HG03064 (cell line): Measurements from ENCODE around the gene GUCY2D.
"Not testable (repeated sequence)": the region's sequence is repeated elsewhere in the genome, so short reads cannot be mapped to it uniquely, and the experiment has no call there.

Experiments
- ATAC-seq: cut with Tn5 transposase; IDR thresholded peaks from one replicate; pipeline ENCODE4 v1.9.1; 2021; ENCODE audit warnings: low read depth; ENCODE audit not compliant: unreplicated experiment

GUCY2D gene

DNA sequence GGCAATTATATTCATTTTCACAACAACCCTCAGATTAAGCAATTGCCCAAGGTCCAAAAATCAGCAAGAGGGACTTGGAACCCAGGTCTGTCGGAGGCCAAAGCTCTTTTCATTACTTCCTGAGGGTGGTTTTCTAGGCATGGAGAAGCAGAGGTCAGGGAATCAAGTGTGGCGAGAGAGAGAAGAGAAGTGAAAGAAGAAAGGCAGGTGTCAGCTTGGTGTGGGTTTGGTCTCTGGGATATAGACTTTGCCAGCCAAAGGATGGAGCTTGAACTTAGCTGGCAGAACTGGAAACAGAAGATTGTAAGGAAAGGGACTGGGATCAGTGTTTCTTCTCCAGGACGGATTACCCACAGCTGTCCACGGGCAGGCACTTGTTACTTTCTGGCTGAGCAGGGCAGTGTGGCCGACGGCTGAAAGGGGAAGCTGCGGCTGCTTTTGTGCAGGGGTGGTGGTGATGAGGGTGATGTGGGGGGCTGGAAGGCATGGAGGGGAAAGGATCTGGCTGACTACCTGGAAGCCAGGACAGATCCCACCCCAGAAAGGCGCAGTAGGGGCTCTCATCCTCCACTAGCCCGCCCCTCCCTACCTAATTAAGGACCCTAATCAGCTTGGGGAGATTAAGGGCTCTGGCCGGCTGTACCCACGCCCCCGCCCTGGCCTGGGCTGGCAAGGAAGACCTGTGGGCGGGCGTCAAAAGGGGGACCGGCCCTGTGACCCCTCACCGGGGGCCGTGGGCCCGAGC lies at the start of gene GUCY2D:
GUCY2D (plus strand) TSS at position 640 of the 745 bp plus-strand sequence. CDS start 433 bp downstream, outside the sequence.
- ATAC-seq: no peak

- ATAC-seq: not testable (repeated sequence)
These were observed 49.1 kb upstream of the GUCY2D start for GRCh38 chr17:7953266-7953665.

GRCh38 chr17:7955414-7956227 lies 46.8 kb upstream of the GUCY2D start:
- no peak for ATAC-seq

DNA sequence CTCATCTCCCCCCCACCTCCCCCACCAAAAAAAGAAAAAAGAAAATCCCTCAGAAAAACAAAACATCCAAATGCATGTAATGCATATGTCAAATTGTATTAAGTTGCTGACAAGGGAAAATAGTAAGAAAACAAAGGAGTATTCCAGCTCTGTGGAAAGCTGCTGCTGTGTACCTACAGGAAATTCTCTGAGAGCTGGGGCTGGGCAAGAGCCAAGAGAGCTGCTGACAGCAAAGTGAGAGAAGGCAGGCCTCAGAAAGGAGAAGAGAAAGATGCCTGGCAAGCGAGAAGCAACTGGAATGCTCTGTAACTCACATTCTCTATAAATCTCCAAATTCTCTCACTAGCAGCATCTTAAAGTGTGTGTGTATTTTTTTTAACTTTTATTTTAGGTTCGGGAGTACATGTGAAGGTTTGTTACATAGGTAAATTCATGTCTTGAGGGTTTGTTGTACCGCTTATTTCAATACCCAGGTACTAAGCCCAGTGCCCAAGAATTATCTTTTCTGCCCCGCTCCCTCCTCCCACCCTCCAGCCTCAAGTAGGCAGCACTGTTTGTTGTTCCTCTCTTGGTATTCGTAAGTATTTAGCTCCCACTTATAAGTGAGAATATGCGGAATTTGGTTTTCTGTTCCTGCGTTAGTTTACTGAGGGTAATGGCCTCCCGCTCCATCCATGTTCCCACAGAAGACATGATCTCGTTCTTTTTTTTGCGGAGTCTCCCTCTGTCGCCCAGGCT lies 46.0 kb upstream of the GUCY2D start:
- ATAC-seq: no peak

- ATAC-seq: no peak
These were observed 42.7 kb upstream of the GUCY2D start for GRCh38 chr17:7959503-7960253.

DNA sequence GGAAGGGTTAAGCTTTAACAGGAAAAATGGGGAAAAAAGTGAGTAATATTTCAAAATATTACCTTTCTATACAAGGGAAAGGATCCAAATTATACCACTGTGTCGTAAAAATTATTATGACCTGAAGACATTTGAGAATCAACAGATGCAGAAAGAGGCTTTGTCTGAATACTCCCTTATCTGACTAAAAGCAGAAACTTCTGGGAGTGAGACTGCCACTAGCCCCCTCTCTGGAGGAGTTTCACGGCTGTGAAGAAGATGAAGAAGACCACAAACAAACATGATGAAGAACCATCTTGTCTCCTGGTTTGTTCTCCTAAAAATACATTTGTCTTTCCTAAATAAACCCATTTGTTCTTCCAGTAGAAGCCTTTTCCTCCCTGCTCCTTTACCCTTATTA lies 41.0 kb upstream of the GUCY2D start:
- ATAC-seq: no peak

GRCh38 chr17:7967751-7968150 lies 34.7 kb upstream of the GUCY2D start:
- ATAC-seq: no peak

DNA sequence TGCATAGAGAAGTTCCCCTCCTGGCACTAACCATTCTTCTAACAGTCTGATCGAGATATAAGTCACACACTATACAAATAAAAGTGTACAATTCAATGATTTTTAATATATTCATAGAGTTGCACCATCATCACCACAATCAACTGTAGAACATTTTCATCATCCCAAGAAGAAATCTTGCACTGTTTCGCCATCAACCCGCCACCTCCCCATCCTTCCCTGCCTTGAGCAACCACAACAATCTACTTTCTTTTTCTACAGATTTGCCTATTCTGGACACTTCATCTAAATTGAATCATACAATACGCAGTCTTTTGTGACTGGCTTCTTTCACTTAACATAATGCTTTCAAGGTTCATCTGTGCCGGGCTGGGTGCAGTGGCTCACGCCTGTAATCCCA lies 33.0 kb upstream of the GUCY2D start:
- ATAC-seq: no peak

DNA sequence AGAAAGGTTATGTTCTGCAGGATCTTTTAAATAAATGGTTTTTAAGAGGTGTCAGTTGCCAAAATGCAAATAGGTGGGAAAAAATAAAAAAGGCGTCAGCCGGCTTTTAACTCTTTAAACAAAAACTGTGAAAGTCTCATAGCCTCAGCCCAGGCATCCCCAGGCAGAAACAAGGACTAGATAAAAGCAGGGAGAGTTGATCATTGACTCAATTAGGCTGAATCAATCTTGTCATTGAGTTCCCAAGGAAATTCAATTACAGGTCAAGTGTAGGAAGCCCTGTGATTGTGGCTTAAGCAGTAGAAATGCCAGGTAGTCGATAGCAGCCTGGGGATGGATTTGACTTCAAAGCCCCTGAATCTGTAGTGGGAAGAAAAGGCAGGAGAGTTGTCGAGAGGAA lies 30.8 kb upstream of the GUCY2D start:
- no peak for ATAC-seq

DNA sequence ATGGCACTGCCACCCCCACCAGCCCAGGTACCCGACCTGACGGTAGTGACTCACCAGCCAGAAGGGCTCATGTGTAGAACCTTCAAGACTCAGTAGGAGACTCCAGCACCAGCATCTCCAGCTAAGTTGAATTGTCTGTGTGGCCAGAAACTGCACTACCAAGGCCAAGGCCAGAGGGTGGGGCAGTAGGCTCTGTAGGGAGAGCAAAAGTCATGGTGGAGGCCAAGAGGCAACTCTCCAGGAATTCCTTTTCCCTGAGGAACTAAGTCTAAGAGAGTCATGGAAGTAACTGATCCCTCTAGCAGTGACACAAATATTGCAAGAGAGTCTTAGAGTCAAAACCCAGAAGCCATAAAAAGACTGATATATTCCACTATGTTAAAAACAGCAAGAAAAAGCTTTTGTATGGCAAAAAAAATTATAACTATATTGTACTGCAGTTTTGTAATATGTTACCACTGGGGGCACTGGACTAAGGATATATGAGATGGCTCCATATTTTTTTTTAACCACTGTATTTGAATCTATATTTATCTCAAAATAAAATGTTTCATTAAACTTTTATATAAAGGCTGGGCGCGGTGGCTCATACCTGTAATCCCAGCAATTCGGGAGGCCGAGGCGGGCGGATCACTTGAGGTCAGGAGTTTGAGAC lies 30.2 kb upstream of the GUCY2D start:
- ATAC-seq: no peak

- no peak for ATAC-seq
These were observed 27.7 kb upstream of the GUCY2D start for GRCh38 chr17:7974638-7975131.

DNA sequence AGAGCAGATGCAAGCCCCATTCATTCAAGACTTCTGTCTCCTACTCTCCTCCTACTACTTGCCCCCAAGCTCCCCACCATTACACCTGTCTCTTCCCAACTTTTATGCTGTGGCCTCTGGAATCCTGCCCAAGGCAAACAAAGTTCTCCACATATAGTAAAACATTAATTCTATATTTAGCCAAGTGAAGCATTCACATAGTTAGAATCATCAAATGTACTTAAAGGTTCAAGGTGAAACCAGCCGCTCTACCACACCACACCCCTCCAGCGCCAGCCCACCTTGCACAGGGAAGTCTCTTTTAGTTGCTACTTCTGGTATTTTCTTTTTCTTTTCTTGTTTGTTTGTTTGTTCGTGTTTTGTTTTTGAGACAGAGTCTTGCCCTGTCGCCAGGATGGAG lies 25.4 kb upstream of the GUCY2D start:
- no peak for ATAC-seq

DNA sequence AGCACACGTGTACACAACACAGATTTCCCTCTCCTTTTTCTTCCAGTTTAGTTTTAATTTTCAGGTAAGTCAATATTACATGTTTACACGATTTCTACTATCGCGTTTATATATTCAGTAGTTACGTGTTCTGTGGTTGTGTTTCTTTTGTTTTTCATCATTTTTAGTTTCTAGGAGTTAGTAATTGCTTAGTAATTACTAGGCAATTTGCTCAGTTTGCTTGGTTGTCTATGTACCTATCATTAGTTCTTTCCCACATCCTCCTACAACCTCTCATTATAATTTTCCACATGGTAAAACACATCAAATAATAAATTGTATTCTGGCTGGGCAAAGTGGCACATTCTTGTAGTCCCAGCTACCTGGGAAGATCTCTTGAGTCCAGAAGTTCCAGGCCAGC lies 24.6 kb upstream of the GUCY2D start:
- no peak for ATAC-seq

GRCh38 chr17:7982173-7982572 lies 20.2 kb upstream of the GUCY2D start:
- no peak for ATAC-seq

DNA sequence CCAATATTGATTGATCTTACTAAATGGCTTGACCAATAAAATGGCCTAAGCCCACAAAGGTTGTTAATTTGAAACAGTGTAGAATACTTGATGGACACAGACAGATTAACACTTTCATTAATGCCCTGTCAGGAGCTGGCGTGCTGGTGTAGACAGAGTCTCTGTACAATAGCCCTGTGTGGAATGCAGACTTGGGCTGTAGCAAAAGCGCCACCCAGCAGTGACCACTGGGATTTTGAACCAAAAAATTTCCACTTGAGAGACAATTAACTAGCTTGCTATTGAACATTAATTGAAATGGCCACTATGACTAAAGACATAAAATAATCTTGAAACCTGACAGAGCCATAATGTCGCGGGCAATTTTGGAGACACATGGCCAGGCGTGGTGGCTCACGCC lies 19.7 kb upstream of the GUCY2D start:
- ATAC-seq: no peak

DNA sequence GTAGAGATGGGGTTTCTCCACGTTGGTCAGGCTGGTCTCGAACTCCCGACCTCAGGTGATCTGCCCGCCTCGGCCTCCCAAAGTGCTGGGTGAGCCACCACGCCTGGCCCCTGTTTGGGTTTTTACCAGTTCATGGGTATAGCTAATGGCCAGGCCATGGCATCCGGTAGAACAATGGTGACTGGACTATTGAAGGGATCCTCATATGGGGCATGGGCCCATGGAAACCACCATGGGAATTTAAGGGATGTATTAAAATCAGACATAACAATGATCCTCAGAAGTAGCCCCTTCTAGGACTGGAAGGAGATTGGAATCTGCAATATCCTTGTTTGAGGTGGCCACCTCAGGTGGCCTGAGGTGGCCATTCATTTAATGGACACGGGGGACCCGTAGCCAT lies 17.5 kb upstream of the GUCY2D start:
- no peak for ATAC-seq

- no peak for ATAC-seq
These were observed 15.1 kb upstream of the GUCY2D start for GRCh38 chr17:7987112-7987893.

GRCh38 chr17:7988750-7989178 lies 13.7 kb upstream of the GUCY2D start:
- no peak for ATAC-seq
